NCI-H2227 (cell line): ENCODE results near the gene CTNNA1.
A peak's percentile ranks its signal among the peaks of the same experiment; 100 is the strongest.

Experiments
- DNase-seq: peaks from one replicate; lab custom pipeline; 2025; ENCODE audit not compliant: unreplicated experiment; lab: John Stamatoyannopoulos, UW

Gene CTNNA1

GRCh38 chr5:138944527-138945322 is 191.5 kb downstream of the CTNNA1 start:
- no peak for DNase-seq

GRCh38 chr5:138945421-138946240 is 192.4 kb downstream of the CTNNA1 start:
- DNase-seq: peak; percentile 37

GRCh38 chr5:138946241-138946623 is 193.0 kb downstream of the CTNNA1 start:
- DNase-seq: peak; percentile 83

DNA sequence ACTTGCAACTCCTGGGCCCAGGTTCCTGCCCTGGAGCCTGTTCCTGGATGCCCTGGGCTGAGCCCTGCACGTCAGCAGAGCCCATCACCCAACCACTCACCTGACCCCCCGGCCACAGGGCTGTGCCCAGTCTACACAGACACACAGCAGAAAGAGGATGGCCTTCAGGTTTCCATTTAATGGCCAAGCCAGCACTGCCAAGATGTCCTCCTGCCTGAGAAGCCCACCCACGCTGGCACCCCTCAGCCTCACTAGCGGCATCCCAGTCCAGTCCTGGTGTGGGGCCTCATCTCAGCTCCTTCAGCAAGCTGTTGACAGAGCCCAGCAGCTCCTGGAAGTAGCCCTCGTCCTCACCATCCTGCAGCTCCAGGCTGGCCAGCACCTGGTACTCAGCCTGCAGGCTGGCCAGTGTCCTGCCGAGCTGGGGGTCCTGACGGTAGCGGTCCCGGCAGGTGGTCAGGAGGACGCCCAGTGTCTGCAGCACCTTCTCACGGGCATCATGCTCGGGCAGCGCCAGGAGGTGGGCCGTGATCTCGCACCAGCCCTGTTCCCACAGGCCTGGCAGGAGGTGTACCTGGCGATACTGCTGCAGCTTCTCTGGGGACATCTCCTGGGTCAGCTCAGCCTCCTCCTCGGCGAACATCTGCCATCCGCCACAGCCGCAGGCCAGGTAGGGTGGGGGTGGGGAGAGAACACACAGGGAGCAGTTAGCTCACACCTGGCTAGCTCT is 193.8 kb downstream of the CTNNA1 start:
- DNase-seq: no peak

- DNase-seq: no peak
Measured at GRCh38 chr5:138947780-138948179, 194.6 kb downstream of the CTNNA1 start.

GRCh38 chr5:138948471-138949222 is 195.4 kb downstream of the CTNNA1 start:
- peak; percentile 28 for DNase-seq

DNA sequence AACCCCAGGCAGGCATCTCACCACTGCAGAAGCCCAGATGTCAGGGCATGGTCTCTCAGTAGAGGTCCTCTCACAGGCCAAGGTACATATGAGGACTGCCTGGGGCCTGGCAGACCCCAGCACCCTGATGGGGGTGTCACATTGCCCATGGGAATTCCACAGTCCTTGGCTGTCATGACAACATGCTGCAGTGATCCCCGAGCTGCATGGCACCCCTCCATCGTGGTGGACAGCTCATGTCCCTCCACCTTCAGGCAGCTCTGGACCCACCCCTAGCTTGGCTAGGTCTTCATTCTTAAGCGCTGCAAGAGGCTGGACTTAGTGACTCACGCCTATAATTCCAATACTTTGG is 196.0 kb downstream of the CTNNA1 start:
- no peak for DNase-seq

DNA sequence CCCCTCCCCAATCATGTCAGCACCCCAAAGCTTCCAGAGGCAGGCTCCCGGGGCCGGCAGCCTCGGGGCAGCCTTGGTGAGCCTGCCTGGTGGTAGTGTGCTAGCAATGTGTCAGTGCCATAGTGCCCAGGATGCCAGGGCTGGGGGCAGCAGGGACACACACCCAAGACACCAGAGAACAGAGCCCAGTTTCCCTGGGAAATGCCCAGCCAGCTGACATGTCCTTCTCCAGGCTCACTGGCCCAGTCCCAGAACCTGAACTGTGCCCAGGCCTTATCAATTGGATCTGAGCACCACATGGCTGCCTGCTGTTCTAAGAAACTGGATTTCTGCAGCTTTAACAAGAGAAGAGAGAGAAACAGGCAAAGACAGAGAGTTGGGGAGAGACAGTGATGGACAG is 196.8 kb downstream of the CTNNA1 start:
- no peak for DNase-seq

GRCh38 chr5:138950421-138951031 is 197.3 kb downstream of the CTNNA1 start:
- no peak for DNase-seq

GRCh38 chr5:138951091-138951985 is 198.1 kb downstream of the CTNNA1 start:
- DNase-seq: no peak

DNA sequence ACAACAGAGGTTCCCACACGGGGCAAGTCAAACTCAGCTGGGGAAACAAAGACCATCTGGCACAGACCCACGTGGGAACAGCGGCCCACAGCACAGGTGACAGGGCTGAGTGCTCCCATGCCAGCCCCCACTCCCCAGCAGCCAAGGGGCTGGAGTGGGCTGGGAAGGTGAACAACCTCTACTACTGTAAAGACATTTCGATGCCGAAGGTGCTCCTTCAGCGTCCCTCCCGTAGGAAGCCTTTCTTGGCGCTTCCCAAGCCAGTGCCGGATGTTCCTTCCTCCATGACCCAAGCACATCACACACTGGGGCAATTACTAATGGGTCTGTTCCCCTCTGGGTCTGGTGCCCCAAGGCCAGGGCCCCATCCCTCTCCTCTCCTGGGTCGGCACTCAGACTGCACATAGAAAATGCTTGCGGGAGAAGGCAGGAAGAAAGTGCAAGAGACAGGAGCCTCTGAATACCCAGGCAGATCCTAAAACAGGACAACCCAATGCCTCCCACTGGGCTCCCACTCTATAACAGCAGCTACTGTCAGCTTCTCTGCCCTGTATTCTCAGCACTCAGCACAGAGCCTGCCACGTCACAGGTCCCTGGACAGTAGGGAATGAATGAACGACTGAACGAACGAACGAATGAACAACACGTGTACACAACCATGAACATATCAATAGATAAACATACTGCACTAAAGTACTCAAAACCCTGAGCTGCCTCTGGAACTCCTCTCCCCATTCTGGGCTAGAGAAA is 198.9 kb downstream of the CTNNA1 start:
- DNase-seq: no peak

DNA sequence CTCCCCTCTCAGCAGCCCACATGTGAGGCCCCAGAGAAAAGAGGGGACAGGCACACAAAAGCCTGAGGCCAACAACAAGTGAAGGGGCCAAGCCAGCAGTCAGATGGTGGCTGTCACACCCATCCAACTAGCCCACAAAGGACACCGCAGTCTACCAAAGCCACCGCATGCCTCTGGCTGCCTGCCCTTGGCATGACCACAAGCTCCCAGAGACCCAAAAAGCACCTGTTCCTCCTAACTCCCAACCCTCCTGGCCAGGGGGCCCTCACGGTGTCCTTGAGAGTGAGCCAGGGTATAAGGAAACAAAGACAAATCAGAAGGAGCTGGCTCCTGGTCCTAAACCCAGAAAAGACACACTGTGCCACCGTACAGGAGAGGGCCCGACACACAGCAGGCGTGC is 199.7 kb downstream of the CTNNA1 start:
- DNase-seq: no peak

GRCh38 chr5:138953387-138954256 is 200.4 kb downstream of the CTNNA1 start:
- no peak for DNase-seq

- DNase-seq: no peak
Measured at GRCh38 chr5:138954257-138955012, 201.2 kb downstream of the CTNNA1 start.

GRCh38 chr5:138955013-138955660 is 201.9 kb downstream of the CTNNA1 start:
- peak; percentile 49 for DNase-seq

DNA sequence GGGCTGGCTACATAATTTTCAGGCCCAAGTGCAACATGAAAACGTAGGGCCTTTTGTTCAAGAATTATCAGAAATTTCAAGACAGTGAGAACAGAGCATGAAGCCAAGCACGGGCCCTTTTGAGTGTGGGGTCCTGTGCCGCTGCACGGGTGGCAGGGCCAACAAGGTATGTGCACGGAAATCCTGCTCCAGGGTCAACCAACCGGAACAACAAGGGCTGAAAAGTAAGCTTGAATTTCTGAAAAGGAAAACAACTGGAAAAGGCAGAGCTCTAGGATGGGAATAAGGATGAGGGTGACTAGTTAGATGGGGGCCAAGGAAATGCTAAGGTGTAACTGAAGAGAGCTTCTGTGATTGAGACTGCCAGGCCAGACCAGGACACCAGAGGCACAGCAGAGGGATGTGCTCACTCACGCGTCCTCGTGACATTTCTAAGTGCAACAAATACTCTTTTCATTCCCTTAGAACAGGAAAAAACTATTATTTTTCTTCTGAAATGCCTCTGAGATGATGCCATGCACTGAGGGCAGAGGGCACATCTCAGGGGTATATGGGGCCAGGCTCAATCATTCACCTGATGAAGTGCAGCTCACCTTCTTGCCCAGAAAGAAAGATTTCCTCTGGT is 202.6 kb downstream of the CTNNA1 start:
- DNase-seq: no peak
